Activated T-helper 9 cell treated with anti-CD3 and anti-CD28 coated beads, Interleukin-2, amount 50 U/mL, for 16 hours (primary cell): Measurements from ENCODE around the gene LRRC3C.

ENCODE experiments used
- DNase-seq: peaks from one replicate; pipeline ENCODE4 v3.0.0-alpha.2; 2020; ENCODE audit warnings: low read depth

LRRC3C gene

DNA sequence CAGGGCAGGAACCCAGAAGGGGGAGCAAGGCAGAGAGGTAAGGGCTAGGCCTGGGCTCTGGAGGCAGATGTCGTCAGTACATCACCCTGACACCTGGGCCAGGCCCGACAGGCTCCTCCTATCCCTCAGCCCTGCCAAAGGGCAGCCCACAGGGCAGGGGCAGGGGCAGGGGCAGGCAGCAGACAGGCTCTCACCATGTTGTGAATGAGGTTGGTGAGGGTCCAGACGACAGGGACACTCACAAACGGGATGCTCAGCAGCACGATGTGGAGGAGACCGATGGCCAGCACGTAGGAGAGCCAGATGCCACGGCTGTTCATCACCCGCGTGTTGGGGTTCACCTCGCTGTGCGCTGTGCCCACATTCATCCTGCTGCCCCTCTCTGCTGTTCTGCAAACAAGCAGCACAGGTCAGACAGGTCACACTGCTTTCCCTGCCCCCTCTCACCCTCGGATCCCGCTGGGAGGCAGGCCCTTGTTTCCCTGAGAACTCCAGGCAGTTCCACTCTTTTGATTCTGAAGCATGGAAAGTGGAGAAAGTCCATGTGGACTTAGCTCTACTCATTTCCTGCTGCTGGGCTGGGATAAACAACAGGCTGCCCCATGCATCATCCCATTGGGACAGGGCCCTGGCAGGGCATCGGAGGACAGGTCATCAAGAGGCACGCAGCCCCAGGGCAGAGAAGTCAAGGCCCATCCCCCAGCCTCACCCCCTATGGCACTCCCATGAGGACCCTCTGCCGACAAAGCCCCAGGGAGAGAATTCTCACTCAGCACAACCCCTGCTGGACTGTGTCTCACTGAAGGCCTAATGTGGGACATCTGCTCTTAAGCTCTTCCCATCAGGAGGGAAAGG lies 3.5 kb upstream of the LRRC3C start:
- DNase-seq: no peak

- DNase-seq: no peak
Measured at GRCh38 chr17:39924691-39925055, 2.9 kb upstream of the LRRC3C start.

GRCh38 chr17:39925282-39926134 lies 2.0 kb upstream of the LRRC3C start:
- DNase-seq: no peak

DNA sequence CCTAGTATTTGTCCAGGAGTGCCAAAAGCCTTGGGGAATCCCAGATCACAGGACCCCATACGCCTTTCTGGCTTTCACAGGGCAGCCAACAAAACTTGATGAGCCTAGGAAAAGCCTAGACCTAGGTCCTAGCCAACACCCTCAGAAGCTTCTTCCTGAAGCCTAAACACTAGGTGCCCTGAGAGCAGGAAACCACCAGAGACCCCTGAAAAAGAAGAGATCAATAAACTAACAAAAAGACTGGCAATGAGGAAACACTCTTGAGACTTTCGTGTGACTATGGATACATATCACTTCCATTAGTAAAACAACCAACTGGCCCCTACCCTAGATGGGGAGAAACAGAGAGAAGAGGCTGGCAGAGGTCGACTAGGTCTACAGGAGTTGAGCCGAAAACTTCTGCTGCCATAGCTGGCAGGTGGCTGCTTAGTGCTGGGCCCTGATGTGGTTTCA lies 1.4 kb upstream of the LRRC3C start:
- DNase-seq: no peak

DNA sequence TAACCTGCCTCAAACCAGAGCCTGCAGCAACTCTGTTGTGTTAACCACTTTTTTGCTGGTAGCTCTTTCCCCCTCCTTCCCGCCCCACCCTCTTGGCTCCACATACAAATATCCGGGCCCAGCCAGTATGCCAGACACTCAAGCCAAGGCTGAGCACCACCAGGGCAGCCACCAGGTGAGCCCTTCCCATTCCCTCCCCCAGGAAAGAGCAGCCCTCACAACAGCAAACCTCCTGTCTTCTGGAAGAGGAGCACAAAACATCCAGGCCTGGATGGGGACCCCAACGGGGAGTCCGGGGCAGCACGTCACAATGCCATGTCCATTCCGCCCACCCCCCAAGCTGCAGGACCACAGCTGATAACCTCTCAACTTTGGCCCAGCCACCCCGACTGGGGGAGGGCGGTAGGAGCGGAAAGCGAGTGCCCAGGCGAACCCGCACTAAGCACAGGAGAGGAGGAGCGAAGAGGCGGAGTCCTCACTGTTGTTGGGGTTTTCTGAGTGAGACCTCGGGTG lies 888 bp upstream of the LRRC3C start:
- peak; percentile 41 for DNase-seq

- no peak for DNase-seq
Measured at GRCh38 chr17:39927929-39928857, 661 bp downstream of the LRRC3C start.

DNA sequence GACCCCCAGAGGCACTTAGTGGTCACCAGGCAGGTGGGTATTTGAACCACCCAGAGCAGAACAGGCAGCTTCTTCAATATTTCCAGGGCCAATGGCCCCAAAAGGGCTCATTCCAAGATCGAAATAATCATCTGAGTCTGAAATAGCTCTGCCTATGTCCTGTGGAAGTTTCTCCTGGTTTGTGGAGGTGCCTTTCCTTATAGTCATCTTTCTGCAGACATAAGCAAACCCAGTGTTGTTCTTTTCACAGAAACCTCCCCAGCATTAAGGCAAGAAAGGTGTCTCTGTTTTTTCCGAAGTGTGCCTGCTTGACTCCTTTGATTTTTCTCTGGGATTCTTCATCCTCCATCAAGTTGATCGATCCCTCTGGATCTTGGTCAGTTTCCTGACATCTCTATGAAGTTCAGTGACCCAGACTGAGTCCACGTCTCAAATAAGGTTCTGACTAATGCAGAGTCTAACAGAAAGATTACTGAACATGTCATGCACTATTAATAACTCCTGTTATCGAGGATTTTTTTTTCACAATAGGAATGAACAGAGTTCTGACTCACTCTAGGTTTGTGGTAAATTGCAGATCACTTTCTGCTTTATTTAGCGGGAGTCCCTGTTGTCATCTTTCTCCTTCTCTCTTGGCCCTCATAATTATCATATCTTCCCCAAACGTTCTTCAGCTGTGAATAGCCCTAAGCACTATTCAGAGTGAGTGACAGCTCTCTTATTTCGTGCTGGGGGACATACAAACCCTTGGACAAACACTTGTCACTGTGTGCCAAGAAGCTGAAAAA lies 1.5 kb downstream of the LRRC3C start:
- no peak for DNase-seq

GRCh38 chr17:39929646-39930407 lies 2.3 kb downstream of the LRRC3C start:
- DNase-seq: no peak

- no peak for DNase-seq
Measured at GRCh38 chr17:39933912-39934311, 6.4 kb downstream of the LRRC3C start.

GRCh38 chr17:39934324-39934723 lies 6.8 kb downstream of the LRRC3C start:
- no peak for DNase-seq

DNA sequence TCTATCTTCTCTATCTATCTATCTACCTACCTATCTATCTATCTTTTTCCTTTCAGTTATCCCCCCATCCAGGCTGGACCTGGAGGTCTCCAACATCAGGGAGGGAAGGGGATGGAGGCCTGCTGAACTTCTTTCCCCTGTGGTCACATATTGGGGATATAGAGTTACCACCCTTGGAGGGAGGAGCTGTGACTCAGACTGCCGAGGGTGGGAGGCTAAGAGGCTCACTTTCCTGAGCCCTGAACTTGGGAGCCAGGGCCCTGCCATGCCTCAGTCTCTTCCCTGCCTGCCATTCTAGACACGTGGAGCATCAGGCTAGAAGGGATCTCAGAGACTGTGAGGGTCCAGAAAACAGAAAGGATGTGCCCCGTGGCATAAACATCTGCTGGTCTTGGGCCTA lies 8.4 kb downstream of the LRRC3C start:
- no peak for DNase-seq

DNA sequence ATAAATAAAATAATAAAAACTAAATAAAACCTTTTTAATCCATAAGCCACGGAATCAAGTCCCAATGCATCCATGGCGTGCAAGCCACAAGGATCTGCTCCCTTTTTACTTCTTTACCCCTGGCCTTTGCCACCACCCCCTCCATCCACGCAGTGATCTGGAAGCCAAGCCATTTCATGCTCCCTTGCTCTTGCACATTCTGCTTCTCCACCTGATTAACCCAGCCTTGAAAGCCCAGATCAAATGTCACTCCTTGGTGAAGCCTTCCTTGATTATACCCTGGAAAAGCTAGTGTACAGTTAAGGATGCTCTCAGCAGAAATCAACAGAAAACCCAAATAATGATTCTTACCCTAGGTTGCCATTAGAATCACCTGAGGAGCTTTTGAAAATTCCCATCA lies 9.9 kb downstream of the LRRC3C start:
- no peak for DNase-seq

DNA sequence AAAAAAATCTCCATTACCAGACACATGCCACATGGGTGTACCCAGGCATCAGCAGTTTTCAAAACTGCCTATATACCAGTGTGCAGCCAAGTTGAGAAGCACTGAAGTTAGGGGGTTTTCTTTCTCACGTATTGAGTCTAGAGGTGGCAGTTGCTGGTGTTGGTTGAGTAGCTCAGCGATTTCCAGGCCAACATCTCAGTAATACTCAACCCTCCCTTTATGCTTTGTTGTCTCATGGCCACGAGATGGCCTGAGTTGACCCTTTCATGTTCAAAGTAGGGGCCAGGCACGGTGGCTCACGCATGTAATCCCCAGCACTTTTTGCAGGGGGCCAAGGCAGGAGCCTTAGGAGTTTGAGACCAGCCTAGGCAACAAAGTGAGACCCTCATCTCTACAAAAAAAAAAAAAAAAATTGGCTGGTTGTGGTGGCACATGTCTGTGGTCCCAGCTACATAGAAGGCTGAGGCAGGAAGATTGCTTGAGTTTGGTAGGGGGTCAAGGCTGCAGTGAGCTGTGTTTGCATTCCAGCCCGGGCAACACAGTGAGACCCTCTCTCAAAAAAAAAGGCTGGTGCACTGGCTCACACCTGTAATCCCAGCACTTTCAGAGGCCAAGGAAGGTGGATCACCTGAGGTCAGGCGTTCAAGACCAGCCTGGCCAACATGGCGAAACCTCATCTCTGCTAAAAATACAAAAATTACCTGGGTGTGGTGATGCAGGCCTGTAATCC lies 10.8 kb downstream of the LRRC3C start:
- no peak for DNase-seq

- DNase-seq: no peak
Measured at GRCh38 chr17:39939106-39939505, 11.6 kb downstream of the LRRC3C start.

- DNase-seq: no peak
Measured at GRCh38 chr17:39939588-39940419, 12.3 kb downstream of the LRRC3C start.

DNA sequence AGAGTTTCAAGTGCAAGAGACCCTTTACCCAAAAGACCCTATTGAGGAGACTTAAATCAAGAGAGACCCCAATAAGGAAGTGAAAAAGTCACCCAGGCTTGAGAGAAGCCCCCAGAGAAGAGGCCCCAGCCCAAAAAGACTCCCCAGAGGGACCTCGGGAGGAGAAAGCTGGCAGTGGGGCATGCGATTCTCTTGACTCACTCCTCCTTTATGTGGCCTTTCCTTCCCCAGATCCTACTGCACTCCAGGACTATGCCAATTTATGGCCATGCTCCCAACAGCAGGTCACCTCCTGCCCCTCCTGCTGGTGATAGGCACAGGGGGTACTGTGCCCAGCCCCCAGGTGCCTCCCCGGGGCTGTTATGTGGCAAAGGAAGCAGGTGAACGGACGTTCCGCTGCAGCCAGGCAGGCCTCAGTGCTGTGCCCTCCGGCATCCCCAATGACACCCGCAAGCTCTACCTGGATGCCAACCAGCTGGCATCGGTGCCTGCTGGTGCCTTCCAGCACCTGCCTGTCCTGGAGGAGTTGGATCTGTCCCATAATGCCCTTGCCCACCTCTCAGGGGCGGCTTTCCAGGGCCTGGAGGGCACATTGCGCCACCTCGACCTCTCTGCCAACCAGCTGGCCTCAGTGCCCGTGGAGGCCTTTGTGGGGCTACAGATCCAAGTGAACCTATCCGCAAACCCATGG lies 16.3 kb downstream of the LRRC3C start:
- no peak for DNase-seq

DNA sequence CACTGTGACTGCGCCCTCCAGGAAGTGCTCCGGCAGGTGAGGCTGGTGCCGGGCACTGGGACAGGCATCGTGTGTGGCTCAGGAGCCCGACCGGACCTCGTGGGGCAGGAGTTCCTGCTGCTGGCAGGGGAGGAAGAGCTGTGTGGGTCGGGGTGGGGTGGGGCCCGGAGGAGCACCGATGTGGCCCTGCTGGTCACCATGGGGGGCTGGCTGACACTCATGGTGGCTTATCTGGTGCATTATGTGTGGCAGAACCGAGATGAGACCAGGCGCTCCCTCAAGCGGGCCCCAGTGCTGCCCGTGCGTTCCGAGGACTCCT lies 16.8 kb downstream of the LRRC3C start:
- no peak for DNase-seq
